Measurements from ENCODE around the gene SEC16A.

The SEC16A gene

DNA sequence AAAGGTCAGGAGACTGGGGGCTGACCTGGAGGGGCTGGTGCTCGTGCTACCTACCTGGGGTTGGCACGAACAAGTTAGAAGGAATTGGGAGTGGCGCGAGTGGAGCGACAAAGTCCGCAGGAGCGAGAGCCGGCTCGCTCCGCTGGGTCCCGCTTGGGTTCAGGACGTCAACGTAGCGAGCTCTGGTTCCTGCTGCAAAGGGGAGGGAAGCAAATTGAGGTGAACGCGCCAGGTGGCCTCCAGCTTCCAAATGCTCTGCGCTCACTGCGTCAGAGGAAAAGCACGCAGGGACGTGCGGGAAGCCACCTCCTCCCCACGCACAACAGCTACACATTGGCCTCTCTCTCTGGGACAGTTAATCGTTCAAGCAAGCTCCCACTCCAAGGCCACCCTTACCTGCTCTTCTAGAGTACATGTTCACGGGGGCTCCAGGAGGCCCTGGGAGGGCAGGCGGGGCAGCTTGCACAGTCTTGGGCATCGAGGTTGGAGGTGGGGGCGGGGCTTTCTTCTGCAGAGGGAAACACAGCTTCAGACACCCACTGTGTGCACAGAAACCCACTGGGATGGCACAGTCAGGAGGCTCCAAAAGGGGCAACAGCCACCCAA, 35.6 kb downstream of the SEC16A start:
- Histone ChIP-seq H3K36me3 (ENCODE audit: insufficient read depth, insufficient read length, low read length) (peaks cover 96% of the 10 kb centered on the region), H3K9ac (ENCODE audit: insufficient read length, low read depth) (no peak overlapping the region), H3K4me1 (ENCODE audit: insufficient read depth, insufficient read length) (peaks cover 2% of the 10 kb centered on the region), H3K4me3 (ENCODE audit: insufficient read length, low read depth) (no peak overlapping the region), H3K9me3 (ENCODE audit: insufficient read depth, low read length) (no peaks in the 10 kb centered on the region), H3K27me3 (ENCODE audit: insufficient read depth, insufficient read length) (no peaks in the 10 kb centered on the region)
- no peak for DNase-seq (ENCODE audit: low read depth, low spot score)
- TF ChIP-seq ZNF274 (IDR thresholded peaks at IDR 0.05; ENCODE audit: low read depth, low read length): no peak
- no peak for TF ChIP-seq YY1 (IDR thresholded peaks at IDR 0.05; ENCODE audit: insufficient read depth, insufficient read length)
- no peak for TF ChIP-seq SUZ12 (IDR thresholded peaks at IDR 0.05; ENCODE audit: extremely low read depth, insufficient read depth, insufficient read length)

GRCh38 chr9:136445799-136446198, 37.0 kb downstream of the SEC16A start:
- Histone ChIP-seq H3K27me3 (ENCODE audit: insufficient read depth, insufficient read length) (no peaks in the 10 kb centered on the region), H3K9ac (ENCODE audit: insufficient read length, low read depth) (no peak overlapping the region), H3K36me3 (ENCODE audit: insufficient read depth, insufficient read length, low read length) (peaks cover 98% of the 10 kb centered on the region), H3K4me3 (ENCODE audit: insufficient read length, low read depth) (no peak overlapping the region), H3K9me3 (ENCODE audit: insufficient read depth, low read length) (no peaks in the 10 kb centered on the region), H3K4me1 (ENCODE audit: insufficient read depth, insufficient read length) (no peaks in the 10 kb centered on the region)
- no peak for TF ChIP-seq SUZ12 (IDR thresholded peaks at IDR 0.05; ENCODE audit: extremely low read depth, insufficient read depth, insufficient read length)
- TF ChIP-seq YY1 (IDR thresholded peaks at IDR 0.05; ENCODE audit: insufficient read depth, insufficient read length): no peak
- no peak for TF ChIP-seq ZNF274 (IDR thresholded peaks at IDR 0.05; ENCODE audit: low read depth, low read length)
- DNase-seq (ENCODE audit: low read depth, low spot score): no peak

GRCh38 chr9:136444102-136444501, 38.7 kb downstream of the SEC16A start:
- DNase-seq (ENCODE audit: low read depth, low spot score): no peak
- no peaks in the 10 kb centered on the region for H3K9me3 ChIP-seq (ENCODE audit: insufficient read depth, low read length)
- no peaks in the 10 kb centered on the region for H3K27me3 ChIP-seq (ENCODE audit: insufficient read depth, insufficient read length)
- no peak overlapping the region for H3K4me3 ChIP-seq (ENCODE audit: insufficient read length, low read depth)
- peaks cover 4% of the 10 kb centered on the region for H3K4me1 ChIP-seq (ENCODE audit: insufficient read depth, insufficient read length)
- no peak overlapping the region for H3K9ac ChIP-seq (ENCODE audit: insufficient read length, low read depth)
- no peak for TF ChIP-seq YY1 (IDR thresholded peaks at IDR 0.05; ENCODE audit: insufficient read depth, insufficient read length)
- TF ChIP-seq ZNF274 (IDR thresholded peaks at IDR 0.05; ENCODE audit: low read depth, low read length): no peak
- TF ChIP-seq SUZ12 (IDR thresholded peaks at IDR 0.05; ENCODE audit: extremely low read depth, insufficient read depth, insufficient read length): no peak
- peaks cover 90% of the 10 kb centered on the region for H3K36me3 ChIP-seq (ENCODE audit: insufficient read depth, insufficient read length, low read length)

DNA sequence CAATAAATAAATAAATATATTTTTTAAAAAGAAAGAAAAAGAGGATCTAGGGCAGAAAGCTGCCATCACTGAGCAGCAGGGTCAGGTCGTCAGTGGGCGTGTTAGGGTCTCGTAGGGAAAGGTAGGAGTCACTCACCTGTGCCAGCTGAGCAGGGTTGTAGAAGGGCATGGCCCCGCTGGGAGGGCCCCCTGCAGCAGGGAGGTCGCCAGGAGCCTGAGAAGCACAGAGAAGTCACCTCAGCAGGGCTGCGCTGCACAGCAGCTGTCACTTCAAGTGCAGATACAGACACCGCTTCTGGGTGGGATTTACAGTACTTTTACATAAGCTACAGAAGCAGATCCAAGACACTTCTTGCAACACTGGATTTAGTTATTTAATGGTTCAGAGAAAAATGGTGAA, 39.2 kb downstream of the SEC16A start:
- TF ChIP-seq ZNF274 (IDR thresholded peaks at IDR 0.05; ENCODE audit: low read depth, low read length) (no peak), SUZ12 (IDR thresholded peaks at IDR 0.05; ENCODE audit: extremely low read depth, insufficient read depth, insufficient read length) (no peak)
- Histone ChIP-seq H3K4me3 (ENCODE audit: insufficient read length, low read depth) (no peak overlapping the region), H3K4me1 (ENCODE audit: insufficient read depth, insufficient read length) (peaks cover 4% of the 10 kb centered on the region), H3K27me3 (ENCODE audit: insufficient read depth, insufficient read length) (no peaks in the 10 kb centered on the region), H3K9ac (ENCODE audit: insufficient read length, low read depth) (no peak overlapping the region), H3K36me3 (ENCODE audit: insufficient read depth, insufficient read length, low read length) (peaks cover 86% of the 10 kb centered on the region), H3K9me3 (ENCODE audit: insufficient read depth, low read length) (no peaks in the 10 kb centered on the region)
- no peak for DNase-seq (ENCODE audit: low read depth, low spot score)

DNA sequence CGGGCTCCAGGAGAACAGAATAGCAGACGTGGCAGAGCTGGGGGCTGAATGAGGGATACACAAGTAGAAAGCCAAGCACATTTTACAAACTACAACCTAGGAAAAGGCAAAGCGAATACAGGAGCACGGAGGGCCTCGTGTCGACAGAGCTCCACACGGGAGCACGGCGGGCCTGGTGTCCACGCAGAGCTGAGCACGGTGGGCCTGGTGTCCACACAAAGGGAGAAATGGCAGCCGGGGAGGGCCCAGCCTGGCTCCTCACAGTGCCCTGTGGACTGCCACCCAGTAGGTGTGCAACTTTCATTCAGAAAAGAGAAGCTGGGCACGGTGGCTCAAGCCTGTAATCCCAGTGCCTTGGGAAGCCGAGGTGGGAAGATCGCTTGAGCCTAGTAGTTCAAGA, 39.8 kb downstream of the SEC16A start:
- no peak for TF ChIP-seq YY1 (IDR thresholded peaks at IDR 0.05; ENCODE audit: insufficient read depth, insufficient read length)
- Histone ChIP-seq H3K4me3 (ENCODE audit: insufficient read length, low read depth) (no peak overlapping the region), H3K9me3 (ENCODE audit: insufficient read depth, low read length) (no peaks in the 10 kb centered on the region), H3K36me3 (ENCODE audit: insufficient read depth, insufficient read length, low read length) (peaks cover 80% of the 10 kb centered on the region), H3K4me1 (ENCODE audit: insufficient read depth, insufficient read length) (peaks cover 4% of the 10 kb centered on the region), H3K9ac (ENCODE audit: insufficient read length, low read depth) (no peak overlapping the region), H3K27me3 (ENCODE audit: insufficient read depth, insufficient read length) (no peaks in the 10 kb centered on the region)
- no peak for DNase-seq (ENCODE audit: low read depth, low spot score)

DNA sequence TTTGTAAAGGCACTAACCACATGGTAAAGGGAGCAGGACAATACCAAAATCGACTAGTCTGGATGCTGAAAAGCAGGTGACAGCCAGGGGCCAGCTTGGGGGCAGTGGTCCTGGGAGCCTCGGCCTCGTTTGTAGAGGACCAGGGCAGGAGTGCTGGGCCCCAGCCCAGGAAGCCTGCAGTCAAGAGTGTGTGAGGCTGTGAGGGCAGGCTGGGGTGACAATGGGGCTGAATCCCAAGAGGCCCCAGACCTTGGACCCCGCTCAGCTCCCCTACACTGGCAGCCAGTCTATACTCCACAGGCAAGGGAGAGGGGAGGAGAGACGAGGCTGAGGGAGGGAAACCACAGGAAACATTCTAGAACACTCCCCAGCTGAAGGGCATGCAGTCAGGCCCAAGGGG, 40.6 kb downstream of the SEC16A start:
- DNase-seq (ENCODE audit: low read depth, low spot score): no peak
- peak overlapping the region; percentile 50 for H3K9ac ChIP-seq (ENCODE audit: insufficient read length, low read depth)
- H3K36me3 ChIP-seq (ENCODE audit: insufficient read depth, insufficient read length, low read length): peaks cover 78% of the 10 kb centered on the region
- H3K4me1 ChIP-seq (ENCODE audit: insufficient read depth, insufficient read length): peaks cover 8% of the 10 kb centered on the region
- H3K27me3 ChIP-seq (ENCODE audit: insufficient read depth, insufficient read length): no peaks in the 10 kb centered on the region
- H3K9me3 ChIP-seq (ENCODE audit: insufficient read depth, low read length): no peaks in the 10 kb centered on the region
- no peak overlapping the region for H3K4me3 ChIP-seq (ENCODE audit: insufficient read length, low read depth)
- no peak for TF ChIP-seq ZNF274 (IDR thresholded peaks at IDR 0.05; ENCODE audit: low read depth, low read length)
- TF ChIP-seq YY1 (IDR thresholded peaks at IDR 0.05; ENCODE audit: insufficient read depth, insufficient read length): no peak

DNA sequence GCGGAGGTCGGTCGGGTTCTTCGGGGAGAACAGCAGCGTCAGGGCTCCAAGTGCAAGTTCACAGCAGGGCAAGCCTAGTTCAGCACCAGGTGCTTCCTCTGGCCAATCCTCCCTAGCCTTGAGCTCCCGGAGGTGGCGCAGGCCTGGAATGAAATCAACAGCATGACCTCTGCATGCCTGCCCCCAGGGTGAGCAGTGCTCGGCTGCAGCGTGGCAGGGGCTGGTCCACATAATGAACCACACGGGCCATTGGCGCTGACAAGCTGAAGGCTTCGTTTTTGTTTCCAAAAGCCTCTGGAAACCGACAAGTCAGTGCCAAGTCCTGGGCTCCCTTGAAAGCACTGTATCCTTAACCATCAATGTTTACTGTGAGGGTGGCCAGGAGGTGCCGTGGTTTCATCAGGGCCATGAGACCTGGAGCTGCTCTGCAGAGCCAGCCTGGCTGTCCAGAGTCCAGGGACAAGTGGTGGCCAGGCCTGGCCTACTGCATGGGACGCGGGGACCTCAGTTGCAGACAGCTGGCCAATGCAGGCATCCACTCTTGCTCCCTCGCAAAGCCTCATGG, 41.1 kb downstream of the SEC16A start:
- DNase-seq (ENCODE audit: low read depth, low spot score): no peak
- H3K27me3 ChIP-seq (ENCODE audit: insufficient read depth, insufficient read length): no peaks in the 10 kb centered on the region
- peaks cover 78% of the 10 kb centered on the region for H3K36me3 ChIP-seq (ENCODE audit: insufficient read depth, insufficient read length, low read length)
- TF ChIP-seq ZNF274 (IDR thresholded peaks at IDR 0.05; ENCODE audit: low read depth, low read length) (no peak), YY1 (IDR thresholded peaks at IDR 0.05; ENCODE audit: insufficient read depth, insufficient read length) (no peak), SUZ12 (IDR thresholded peaks at IDR 0.05; ENCODE audit: extremely low read depth, insufficient read depth, insufficient read length) (no peak)
- H3K9ac ChIP-seq (ENCODE audit: insufficient read length, low read depth): no peak overlapping the region
- no peaks in the 10 kb centered on the region for H3K9me3 ChIP-seq (ENCODE audit: insufficient read depth, low read length)
- H3K4me3 ChIP-seq (ENCODE audit: insufficient read length, low read depth): no peak overlapping the region
- peaks cover 8% of the 10 kb centered on the region for H3K4me1 ChIP-seq (ENCODE audit: insufficient read depth, insufficient read length)
